GM18873 (cell line): ENCODE measurements around the gene INVS.
A peak's percentile ranks its signal among the peaks of the same experiment; 100 is the strongest.

Experiments used
- ATAC-seq: cut with Tn5 transposase; IDR thresholded peaks from one replicate; pipeline ENCODE4 v1.9.1; 2021; ENCODE audit warnings: mild to moderate bottlenecking, moderate library complexity, moderate number of reproducible peaks; ENCODE audit not compliant: unreplicated experiment, low FRiP score

INVS gene

GRCh38 chr9:100186356-100186755 is 87.3 kb downstream of the INVS start:
- ATAC-seq, result no peak

DNA sequence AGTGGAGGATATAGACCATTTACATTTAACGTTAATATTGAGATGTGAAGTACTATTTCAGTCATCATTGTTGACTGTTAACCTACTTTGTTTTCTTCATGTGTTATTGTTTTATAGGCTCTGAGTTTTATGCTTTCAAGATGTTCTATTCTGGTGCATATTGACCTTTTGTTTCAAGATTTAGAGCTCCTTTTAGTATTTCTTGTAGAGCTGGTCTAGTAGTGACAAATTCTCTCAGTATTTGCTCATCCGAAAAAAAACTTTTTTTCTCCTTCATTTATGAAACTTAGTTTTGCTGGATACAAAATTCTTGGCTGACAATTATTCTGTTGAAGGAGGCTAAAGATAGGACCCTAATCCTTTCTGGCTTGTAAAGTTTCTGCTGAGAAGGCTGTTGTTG is 91.3 kb downstream of the INVS start:
- ATAC-seq, result no peak

DNA sequence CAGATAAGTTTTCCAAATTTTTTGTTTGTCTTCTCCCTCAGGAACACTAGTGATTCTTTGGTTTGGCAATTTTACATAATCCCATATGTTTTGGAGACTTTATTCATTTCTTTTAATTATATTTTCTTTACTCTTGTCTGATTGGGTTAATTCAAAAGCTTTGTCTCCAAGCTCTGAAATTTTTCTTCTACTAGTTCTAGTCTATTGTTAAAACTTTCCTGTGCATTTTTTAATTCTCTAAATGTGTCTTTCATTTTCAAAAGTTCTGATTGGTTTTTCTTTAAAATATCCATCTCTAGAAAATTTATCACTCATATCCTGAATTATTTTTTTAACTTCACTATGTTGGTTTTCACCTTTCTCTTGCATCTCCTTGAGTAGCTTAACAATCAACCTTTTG is 92.2 kb downstream of the INVS start:
- ATAC-seq, result no peak

- ATAC-seq, result no peak
Measured at GRCh38 chr9:100193078-100193477, 94.0 kb downstream of the INVS start.

- ATAC-seq, result no peak
Measured at GRCh38 chr9:100196215-100196614, 97.2 kb downstream of the INVS start.

DNA sequence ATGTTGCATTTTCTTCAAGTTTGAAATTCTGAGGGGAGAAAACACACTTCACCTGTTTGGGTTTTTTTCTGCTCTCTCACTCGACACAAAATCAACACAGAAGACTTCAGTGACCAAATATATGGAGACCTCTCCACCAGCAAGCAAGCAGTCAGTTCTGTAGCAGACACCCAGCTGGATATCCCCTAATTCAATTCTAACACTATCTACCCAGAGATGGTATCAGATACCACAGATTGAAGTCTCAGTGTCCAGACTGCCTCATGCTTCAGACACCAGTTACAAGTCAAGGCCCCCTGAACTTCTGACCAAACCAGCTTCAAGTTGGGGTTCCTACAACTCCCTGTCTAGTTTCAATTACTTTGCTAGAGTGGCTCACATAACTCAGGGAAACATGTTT is 97.8 kb downstream of the INVS start:
- ATAC-seq, result no peak

- no peak for ATAC-seq
Measured at GRCh38 chr9:100197553-100197952, 98.5 kb downstream of the INVS start.

DNA sequence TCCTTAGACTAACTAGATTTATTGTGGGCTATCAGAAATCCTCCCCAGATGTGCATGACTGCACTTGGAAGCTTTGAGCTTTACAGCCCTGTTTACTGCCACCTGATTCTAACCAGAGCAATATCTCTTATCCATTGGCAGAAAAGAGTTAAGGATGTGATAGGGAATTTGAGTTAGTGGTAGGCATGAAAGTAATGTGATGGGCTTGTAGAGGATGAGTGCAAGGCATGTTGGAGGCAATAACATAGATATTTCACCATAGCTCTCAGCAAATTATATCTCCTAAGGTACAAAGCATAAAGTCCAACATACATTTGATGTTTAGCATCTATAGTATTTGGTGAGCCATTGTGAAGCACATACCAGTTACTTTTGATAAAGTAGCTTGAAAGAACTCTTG is 103.8 kb downstream of the INVS start:
- ATAC-seq, result no peak

GRCh38 chr9:100204796-100205195 is 105.8 kb downstream of the INVS start:
- ATAC-seq, result no peak

GRCh38 chr9:100206899-100207298 is 107.9 kb downstream of the INVS start:
- no peak for ATAC-seq

DNA sequence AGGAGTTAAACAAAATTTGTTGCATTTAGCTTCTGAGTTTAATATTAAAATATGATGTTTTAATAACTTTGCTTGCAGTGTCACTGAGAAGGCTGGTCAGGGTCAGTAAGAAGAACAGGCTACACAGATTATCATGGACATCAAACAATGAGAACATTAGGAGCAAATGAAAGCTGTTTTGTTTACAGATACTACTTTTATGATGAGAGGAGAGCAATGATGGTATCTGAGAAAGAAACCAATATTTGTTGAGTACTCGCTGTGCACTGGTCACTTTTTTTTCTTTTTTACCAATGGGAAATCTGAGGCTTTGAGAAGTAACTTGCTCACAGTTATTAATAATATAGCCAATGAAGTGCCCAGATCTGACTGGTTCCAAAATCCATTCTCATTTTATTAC is 109.6 kb downstream of the INVS start:
- ATAC-seq, result no peak

DNA sequence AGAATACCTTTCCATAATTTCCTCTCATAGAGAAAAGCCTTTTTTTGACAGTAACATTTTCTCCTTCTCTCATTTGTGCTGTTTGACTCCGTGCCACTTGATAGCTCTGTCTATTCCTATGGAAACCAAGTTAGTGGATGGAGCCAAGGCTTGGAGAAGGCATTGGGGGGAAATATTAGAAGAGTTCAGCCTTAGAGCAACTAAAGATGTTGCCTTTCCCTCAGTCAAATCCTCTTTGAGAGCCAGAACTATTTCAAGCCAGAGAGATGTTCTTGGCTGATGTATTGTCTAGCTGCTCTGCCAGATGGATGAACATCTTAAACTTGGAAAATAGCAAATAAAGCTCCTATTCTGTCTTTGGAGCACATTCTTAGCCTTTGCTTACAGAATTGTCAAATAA is 112.4 kb downstream of the INVS start:
- no peak for ATAC-seq

- ATAC-seq, result no peak
Measured at GRCh38 chr9:100213730-100214477, 114.9 kb downstream of the INVS start.

DNA sequence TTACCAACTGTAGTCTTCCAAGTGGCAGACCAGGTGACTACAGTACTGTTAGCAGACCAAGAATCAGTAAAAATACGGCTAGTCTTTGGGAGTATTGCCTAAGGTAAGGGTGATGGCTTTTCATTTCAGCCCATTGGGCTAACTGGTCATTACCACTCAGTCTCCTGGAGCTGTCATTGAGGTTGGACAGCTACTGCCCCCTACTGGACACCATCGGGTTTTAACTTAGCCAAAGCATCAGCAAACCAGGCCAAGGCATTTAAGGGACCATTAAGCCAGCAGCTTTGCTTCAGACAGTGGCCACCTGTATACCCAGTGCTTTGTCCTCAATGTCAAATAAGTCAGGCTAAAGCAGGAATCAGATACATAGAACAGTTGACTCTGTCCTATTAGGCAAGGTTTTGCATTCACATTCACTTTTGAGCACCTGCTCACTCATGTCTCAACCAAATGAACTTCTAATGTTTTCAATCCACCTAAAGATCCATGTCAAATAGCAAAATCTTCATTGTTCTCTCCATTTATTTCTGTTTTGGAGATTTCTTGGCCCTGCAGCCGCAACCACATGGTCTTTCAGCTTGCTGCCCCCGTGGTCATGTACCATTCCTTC is 117.2 kb downstream of the INVS start:
- ATAC-seq, result no peak

DNA sequence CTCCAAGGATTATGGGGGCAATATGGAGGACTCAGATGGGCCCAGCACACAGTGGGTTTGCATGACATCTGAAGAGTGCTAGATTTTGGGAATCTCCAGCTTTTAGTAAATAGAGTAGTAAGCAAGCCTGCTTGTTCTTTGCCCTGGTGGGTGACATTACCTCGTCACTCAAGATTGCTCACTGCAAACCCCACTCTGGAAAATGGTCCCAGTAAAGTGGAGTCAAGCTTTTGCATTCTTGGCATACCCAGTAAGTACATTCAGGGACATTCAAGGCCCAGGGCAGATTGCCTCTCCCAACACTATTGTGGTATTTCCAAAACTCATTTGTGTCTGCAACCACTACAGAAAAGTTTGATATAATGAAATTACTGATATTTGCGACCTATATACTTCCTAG is 118.5 kb downstream of the INVS start:
- ATAC-seq, result no peak

DNA sequence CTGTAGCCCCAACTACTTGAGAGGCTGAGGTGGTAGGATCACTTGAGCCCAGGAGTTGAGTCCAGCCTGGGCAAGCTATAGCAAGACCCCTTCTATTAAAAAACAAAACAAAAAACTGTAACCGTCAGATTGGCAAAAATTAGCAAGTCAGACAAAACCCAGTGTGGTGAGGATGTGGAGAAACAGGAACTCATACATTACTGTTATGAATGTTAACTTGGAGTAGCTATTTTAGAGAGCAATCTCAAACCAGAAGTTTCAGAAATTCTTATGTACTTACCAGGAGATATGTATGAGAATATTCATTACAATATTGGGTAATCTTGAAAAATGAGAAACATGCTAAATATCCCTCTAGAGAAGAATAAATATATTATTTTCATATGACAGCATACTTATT is 120.3 kb downstream of the INVS start:
- peak; percentile 87 for ATAC-seq

DNA sequence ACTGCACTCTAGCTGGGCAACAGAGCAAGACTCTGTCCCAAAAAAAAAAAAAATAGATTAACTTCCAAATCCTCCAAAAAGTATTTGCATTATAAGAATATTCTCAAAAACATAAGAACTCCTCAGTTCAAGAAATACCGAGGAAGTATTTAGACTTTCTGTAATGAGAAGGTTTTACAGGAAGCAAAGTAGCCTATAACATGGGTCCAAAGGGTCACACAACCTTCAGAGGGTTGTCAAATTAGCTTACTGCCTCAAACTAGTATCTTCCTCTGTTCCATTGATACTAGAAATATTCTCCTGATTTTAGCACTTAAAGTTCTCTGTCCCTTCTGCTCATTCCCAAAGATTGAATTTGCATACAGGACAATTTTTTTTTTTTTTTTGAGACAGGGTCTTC is 121.9 kb downstream of the INVS start:
- no peak for ATAC-seq

DNA sequence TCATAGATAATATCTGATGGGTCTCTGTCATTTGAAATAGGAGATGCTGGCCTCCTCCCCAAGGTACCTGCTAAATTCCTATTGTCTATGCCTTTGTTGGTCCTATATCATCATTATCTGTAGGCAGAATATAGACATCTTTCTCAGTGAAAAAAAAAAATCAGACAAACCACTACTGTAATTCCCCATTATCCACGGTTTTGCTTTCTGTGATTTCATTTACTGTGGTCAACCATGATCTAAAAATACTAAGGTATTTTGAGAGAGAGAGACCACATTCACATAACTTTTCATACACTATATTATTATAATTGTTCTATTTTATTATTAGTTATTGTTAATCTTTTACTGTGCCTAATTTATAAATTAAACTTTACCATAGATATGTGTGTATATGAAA is 122.5 kb downstream of the INVS start:
- no peak for ATAC-seq

DNA sequence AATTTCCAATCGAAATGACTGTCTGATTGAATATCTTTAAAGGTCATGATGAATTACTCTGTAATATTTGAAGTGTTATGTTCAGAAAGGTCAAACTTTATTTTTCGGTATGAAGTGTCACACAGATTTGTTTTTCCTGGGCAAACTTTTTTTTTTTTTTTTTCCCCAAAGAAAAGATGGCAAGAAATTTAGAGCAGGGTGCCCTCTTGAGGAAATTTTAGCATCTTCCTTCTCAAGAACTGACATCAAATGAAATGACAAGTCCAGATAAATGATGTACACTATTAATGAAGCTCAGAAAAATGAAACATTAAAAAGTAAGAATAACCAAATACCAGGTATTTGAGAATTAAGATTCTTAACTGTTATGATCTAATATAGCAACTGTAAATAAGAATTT is 123.6 kb downstream of the INVS start:
- ATAC-seq, result no peak

DNA sequence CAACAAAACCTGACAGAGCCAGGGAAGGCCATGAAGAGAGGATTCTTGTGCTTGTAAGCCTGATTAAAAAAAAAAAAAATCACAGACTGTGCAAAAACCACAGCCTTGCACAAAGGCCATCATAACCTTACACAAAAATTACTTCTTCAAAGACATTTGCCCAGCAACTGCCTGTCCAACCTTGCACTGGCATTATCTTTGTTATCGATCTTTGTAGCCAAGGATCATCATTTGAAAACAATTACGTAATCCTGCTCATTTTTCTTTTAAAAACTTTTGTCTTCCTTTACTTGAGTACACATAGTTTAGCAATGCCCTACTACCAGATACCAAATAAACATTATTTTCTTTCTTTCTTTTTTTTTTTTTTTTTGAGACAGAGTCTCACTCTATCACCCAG is 128.6 kb downstream of the INVS start:
- no peak for ATAC-seq

GRCh38 chr9:100228352-100228869 is 129.4 kb downstream of the INVS start:
- no peak for ATAC-seq

- ATAC-seq, result no peak
Measured at GRCh38 chr9:100229136-100229535, 130.1 kb downstream of the INVS start.
